Measurements from ENCODE around the gene FAM170B. TPM values are rescaled to one million over a fixed set of nuclear protein-coding genes. Genes with fewer than 3 reads are reported as not detected.
A peak's percentile ranks its signal among the peaks of the same experiment; 100 is the strongest.

The FAM170B gene
- total RNA-seq (not detected), polyA plus RNA-seq (not detected), total RNA-seq (0 reads per million in 6 experiments)

DNA sequence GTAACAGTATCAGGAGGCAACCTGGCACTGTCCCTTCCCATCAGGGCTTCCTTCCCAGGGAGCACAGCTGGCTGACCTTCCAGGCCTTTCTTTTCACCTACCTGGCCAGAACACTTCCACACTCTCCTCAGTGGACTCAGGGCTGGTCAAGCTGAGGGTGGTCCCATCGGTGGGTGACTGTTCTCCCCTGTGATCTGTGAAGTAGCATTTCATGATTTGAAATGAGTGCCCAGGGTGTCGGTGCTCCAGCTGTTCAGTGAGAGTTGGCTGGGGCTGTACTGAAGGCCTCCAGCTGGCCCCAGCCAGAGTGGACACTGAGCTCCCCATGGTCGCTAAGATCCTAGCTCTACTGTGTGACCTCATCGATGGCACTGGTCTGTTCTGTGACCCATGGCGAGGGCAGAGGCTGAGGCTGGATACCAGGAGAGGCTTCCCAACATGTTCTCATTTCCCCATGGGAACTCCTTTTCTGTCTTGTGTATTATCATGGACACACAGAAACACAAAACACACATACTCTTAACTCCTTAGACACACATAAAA, at the start of gene FAM170B:
Gene FAM170B, minus strand, starts transcription at position 316 of the 543 bp plus-strand sequence. Its CDS starts 103 bp downstream, at position 213.
- Mint-ChIP-seq H3K36me3 (no peaks in the 10 kb centered on the region), H3K4me3 (no peak within 1 kb of the TSS), H3K9me3 (peaks cover 0 to 10% (median 2%) of the 10 kb centered on the region in 9 donors), H3K27ac (no peak within 1 kb of the TSS), H3K4me1 (peaks cover 0 to 22% (median 0%) of the 10 kb centered on the region in 4 donors), H3K27me3 (peaks cover 7 to 33% (median 25%) of the 10 kb centered on the region in 5 donors)
- POLR2A ChIA-PET = no interaction called here
- DNase-seq = no peak
- ATAC-seq = no peak

DNA sequence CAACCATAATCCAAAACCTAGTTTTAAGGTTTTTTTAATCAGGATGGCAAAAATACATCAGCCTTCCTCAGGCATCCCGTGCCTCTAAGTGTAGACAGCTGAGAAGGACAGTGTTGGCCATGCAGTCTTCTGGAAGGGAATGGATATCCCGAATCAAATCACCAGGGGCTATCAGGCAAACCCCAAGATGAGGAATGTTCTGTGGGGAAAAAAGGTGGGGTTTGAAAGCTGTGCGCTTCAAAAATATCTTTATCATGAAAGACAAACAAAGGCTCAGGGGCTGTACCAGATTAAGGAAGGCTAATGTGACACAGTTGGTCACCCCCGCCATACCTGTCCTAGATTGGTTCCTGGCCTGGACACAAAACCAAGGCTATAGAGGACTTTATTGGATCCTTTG, 49.0 kb upstream of the FAM170B start:
- H3K4me1 Mint-ChIP-seq = peaks cover 2 to 63% (median 9%) of the 10 kb centered on the region in 4 donors
- H3K36me3 Mint-ChIP-seq = no peaks in the 10 kb centered on the region
- POLR2A ChIA-PET = no interaction called here
- no peak for ATAC-seq
- H3K27me3 Mint-ChIP-seq = peaks cover 0 to 10% (median 6%) of the 10 kb centered on the region in 5 donors
- no peak for DNase-seq
- H3K4me3 Mint-ChIP-seq = no peak overlapping the region
- H3K27ac Mint-ChIP-seq = no peak overlapping the region
- H3K9me3 Mint-ChIP-seq = no peaks in the 10 kb centered on the region

DNA sequence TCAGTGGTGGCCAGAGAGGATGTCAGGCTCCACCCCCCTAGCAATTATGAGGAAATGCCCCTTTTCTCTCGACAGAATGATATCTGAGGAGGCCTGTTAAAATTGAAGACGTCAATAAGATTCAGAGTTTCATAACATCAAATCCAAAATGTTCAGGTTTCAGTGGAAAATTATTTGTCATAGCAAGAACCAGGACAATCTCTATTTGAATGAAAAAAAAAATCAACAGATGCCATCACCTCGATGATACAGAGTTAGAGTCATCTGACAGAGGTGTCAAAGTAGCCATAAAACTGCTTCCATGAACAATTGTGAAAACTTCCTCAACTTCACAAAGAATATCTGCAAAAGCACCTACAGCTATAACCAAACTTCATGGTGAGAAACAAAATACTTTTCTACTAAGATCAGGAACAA, 46.6 kb upstream of the FAM170B start:
- POLR2A ChIA-PET = no interaction called here
- Mint-ChIP-seq H3K4me1 (peaks cover 2 to 59% (median 9%) of the 10 kb centered on the region in 4 donors), H3K27ac (peak overlapping the region in 1 of 10 donors; percentile 11), H3K9me3 (peaks cover 0 to 2% (median 0%) of the 10 kb centered on the region in 9 donors), H3K36me3 (no peaks in the 10 kb centered on the region), H3K4me3 (peak overlapping the region in 1 of 10 donors; percentile 9), H3K27me3 (peaks cover 0 to 8% (median 0%) of the 10 kb centered on the region in 5 donors)
- no peak for ATAC-seq
- DNase-seq = no peak

DNA sequence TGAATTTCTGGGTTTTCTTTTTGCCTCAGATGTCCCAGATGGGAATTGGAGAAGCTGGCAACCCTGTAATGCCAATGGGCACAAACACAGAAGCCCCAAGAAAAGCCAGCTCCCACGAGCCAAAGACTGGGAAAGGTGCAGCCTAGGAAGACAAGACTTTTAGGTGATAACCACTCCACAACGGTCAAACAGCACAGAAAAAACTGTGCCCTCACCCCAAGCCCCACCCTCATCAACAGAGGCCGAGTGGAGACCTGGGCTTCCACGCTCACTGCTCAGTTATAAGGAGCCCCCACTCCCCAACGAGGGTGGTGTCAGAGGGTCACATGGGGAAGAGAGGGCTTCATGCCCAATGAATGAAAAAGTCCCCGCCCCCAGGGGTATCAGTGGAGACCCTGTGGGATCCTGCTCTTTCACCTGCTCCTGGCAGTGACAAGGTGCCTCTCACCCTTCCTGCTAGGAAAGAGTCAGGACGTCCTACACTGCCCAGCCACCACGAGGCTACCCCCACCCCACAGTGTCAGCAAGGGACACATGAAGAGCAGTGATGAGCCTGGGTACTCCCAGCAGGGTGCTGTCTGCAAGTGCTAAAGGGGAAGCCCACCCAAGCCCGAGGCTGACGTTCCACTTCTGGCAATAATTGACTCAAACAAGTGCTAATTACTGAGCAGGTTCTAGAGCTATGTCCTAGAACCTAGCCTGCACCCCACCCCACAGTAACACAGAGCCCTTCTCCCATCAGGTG, 46.0 kb upstream of the FAM170B start:
- H3K27me3 Mint-ChIP-seq = peaks cover 0 to 10% (median 4%) of the 10 kb centered on the region in 5 donors
- ATAC-seq (no peak), DNase-seq (no peak)
- peak overlapping the region in 1 of 10 donors; percentile 5 for H3K4me3 Mint-ChIP-seq
- peak overlapping the region in 1 of 10 donors; percentile 11 for H3K27ac Mint-ChIP-seq
- peaks cover 0 to 2% (median 0%) of the 10 kb centered on the region in 9 donors for H3K9me3 Mint-ChIP-seq
- POLR2A ChIA-PET = no interaction called here
- H3K36me3 Mint-ChIP-seq = no peaks in the 10 kb centered on the region
- H3K4me1 Mint-ChIP-seq = peaks cover 2 to 58% (median 9%) of the 10 kb centered on the region in 4 donors

DNA sequence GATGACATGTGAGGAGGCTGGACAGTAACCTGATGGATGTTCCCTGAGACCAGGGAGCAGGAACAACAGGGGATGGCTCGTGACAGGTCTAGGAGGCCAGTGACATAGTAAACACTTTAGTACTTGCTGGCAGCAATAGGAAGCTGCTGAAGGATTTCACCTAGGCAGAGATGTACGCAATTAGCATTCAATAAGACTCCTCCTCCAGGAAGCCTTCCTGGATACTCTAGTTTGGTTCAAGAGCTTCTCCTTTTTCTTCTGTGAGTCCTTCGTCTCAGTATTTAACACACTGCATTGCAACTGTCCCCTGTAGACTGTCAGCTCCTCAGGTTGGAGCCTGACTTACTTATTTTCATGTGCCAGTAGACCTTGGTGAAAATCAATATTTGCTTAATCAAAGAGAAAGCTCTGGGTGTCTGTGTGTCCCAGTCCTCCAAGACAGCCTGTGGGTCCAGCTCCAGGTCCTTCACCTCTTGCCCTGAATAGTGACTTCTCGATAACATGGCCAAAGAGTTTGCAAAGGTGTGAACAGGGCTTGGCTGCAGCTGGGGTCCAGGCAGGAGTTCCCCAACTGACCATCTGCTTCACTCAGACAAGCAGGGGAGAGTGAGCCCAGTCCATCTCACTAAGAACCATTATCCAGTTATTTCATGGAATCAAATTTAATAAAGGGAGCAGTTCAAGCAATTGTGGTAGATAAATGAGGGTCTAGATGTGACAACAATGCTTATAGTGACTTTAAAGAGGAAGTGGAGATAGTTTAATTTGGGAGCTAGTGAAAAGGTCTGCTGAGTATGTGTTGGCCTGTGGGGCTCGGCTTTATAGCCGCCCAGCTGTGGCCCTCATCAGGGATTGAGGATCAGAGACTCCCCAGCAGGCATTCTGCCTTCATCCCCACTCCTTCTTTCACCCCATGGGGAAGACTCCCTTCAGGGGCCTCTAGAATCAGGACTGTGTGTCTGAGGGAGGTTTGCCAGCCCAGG, 45.0 kb upstream of the FAM170B start:
- ATAC-seq = no peak
- DNase-seq = no peak
- Mint-ChIP-seq H3K9me3 (peaks cover 0 to 2% (median 0%) of the 10 kb centered on the region in 9 donors), H3K27ac (peak overlapping the region in 2 of 10 donors; percentile 5 to 86), H3K4me1 (peaks cover 0 to 57% (median 5%) of the 10 kb centered on the region in 4 donors), H3K27me3 (peaks cover 0 to 13% (median 7%) of the 10 kb centered on the region in 5 donors), H3K36me3 (no peaks in the 10 kb centered on the region), H3K4me3 (peak overlapping the region in 1 of 10 donors; percentile 12)
- POLR2A ChIA-PET = no interaction called here

DNA sequence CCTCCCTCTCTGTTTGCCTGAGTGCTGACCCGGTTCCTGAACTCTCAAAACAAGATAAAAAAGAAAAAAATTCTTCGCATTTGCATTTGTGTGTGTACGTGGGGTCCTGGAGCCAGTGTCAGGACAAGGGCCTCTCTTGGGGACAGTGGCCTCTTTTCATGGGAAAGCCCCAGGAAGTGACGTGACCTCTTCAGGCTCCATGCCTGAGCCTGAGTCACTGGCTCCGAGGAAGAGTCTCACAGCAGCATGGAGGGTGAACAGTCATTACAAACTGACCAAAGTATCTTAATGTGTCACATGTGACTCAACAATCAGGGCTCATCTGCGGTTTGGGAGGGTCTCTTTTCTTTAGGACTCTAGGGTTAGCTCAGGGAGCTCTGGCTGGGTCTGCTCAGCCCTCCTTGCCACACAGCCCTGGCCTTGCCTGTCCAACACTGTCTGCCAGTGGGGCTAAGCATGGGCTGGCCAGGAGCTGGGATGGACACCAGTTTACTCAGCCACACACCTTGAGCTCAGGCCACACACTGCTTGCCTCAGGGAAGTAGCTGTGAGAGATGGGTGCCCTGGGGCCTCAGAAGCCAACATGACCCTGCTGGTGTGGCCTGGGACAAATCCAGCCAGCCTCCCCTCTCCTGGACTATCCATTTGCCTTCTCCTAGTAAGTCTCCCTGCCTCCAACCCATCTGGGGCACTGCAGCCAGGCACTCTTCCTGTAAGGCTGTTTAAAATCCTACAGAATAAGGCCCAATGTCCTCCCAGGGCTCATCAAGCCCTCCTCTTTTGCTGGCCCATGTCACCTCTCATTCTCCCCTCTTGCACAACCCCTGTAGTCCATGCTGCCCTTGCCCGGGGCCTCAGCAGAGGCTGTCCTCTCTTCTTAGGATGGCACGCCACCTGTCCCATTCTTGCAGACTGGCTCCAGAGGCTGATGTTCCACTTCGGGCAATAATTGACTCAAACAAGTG, 43.9 kb upstream of the FAM170B start:
- Mint-ChIP-seq H3K27me3 (peaks cover 0 to 13% (median 11%) of the 10 kb centered on the region in 5 donors), H3K9me3 (peaks cover 0 to 2% (median 0%) of the 10 kb centered on the region in 9 donors), H3K4me3 (peak overlapping the region in 2 of 10 donors; percentile 60 to 67), H3K27ac (peak overlapping the region in 2 of 10 donors; percentile 23 to 86), H3K4me1 (peaks cover 0 to 56% (median under 1%) of the 10 kb centered on the region in 4 donors), H3K36me3 (no peaks in the 10 kb centered on the region)
- ATAC-seq (no peak), DNase-seq (no peak)
- POLR2A ChIA-PET = no interaction called here

DNA sequence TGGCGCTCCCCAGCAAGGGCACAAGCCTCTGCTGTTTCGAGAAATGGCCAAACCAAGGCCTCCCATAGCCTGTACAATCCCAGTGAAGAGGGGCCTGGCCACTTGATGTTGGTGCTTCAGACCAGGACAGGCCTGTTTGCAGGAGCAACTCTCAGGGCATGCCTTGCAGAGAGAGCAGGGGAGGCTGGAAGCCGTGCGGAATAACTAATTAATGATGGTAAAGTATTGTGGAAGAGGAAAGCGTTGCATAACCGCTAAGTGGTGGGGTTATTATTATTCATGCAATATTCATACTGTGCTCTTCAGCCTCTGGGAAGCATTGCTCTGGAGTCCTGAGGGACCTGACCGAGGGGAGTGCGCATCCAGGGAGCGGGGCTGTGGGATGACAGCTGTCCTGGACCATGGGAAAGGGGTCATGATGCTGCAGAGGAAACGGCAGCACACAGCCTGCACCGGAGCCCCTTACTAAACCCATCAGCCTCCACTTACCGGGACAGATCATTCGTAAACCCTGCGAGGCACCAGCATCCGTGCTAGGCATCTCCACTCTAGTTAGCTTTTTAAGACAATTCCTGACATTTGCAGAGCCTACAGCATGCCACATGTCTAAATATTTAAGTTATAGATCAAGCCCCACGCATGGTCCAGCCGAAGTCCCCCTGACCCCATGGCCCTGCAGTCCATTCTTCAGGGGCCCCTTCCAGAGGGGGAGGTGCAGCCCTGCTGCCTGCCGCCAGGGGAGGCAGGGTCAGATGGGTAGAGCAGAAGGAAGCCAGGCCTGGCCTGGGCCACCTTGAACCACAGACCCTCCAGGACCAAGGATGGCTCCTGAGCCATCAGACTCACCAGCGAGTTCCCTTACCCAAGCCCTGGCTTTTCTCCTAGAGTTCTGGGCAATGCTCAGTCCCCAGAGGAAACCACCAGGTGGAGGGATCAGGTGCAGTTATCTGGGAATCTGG, 42.8 kb upstream of the FAM170B start:
- Mint-ChIP-seq H3K27ac (peak overlapping the region in 2 of 10 donors; percentile 33 to 86), H3K4me1 (peaks cover 0 to 53% (median under 1%) of the 10 kb centered on the region in 4 donors), H3K4me3 (no peak overlapping the region), H3K9me3 (peaks cover 0 to 2% (median 0%) of the 10 kb centered on the region in 9 donors), H3K36me3 (no peaks in the 10 kb centered on the region), H3K27me3 (peaks cover 0 to 12% (median 10%) of the 10 kb centered on the region in 5 donors)
- DNase-seq = no peak
- POLR2A ChIA-PET = no interaction called here
- ATAC-seq = no peak

DNA sequence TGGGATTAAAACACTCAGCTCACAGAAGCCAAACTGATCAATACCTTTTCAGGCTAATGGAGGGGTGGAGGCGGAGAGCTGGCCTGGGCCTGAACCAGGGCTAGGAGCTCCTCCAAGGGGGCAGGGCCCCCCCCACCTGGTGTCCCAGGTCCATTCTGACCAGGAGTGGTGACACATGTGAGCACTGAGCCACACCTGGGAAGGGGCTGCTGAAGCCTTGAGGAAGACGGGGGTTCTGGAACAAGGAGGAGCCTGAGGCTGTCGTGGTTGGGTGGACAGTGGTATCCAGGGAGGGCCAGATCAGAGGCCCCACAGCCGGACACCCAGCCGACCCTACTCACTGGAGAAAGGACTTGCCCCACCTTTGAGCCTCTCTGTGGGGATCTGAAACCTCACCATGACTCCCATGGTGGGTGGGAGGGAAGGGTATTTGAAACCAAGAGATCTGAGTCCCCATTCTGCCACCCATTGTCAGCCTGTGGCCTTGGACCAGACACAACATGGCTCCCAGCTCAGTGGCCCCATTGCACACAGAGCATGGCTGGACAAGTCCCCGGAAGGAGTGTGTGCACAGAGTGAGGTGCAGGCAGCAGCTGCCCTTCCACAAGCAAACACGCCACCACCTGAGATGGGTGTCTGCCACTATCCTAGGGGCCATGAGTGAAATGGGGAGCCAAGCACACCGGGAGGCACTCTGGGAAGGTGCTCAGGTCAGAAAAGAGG, 41.9 kb upstream of the FAM170B start:
- H3K27me3 Mint-ChIP-seq = peaks cover 0 to 12% (median 10%) of the 10 kb centered on the region in 5 donors
- H3K4me3 Mint-ChIP-seq = no peak overlapping the region
- no peak overlapping the region for H3K27ac Mint-ChIP-seq
- POLR2A ChIA-PET = no interaction called here
- H3K9me3 Mint-ChIP-seq = peaks cover 0 to 2% (median 0%) of the 10 kb centered on the region in 9 donors
- ATAC-seq (no peak), DNase-seq (no peak)
- peaks cover 0 to 49% (median under 1%) of the 10 kb centered on the region in 4 donors for H3K4me1 Mint-ChIP-seq
- H3K36me3 Mint-ChIP-seq = no peaks in the 10 kb centered on the region

DNA sequence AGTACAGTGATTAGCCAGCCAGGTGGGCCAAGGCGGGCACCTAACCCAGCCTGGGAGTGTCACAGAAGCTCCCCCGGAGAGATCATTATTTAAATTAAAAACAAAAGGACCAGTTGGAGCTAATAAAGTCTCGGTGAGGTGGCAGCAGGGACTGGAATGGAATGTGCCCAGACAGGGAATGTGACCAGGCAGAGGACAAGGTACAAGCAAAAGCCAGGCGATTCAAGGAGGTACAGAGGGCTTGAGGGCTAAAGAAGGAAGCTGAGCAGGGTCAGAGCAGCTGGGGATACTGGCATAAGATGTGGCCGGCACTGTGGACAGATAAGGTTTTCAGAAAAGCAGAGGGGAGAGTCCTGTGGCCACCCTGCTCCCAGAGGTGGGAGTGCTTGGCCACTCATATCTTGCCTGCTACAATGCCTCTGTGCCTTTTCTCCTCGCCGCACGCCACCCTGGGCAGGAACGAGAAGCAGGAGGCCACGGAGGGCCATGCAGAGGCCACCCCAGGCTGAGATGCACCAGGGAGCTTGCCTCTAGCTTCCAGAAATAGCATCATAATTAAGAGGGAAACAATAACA, 41.2 kb upstream of the FAM170B start:
- Mint-ChIP-seq H3K4me3 (no peak overlapping the region), H3K4me1 (peaks cover 0 to 41% (median 0%) of the 10 kb centered on the region in 4 donors), H3K27ac (no peak overlapping the region), H3K36me3 (no peaks in the 10 kb centered on the region), H3K27me3 (peaks cover 0 to 12% (median 10%) of the 10 kb centered on the region in 5 donors), H3K9me3 (peaks cover 0 to 2% (median 0%) of the 10 kb centered on the region in 9 donors)
- POLR2A ChIA-PET = no interaction called here
- ATAC-seq (no peak), DNase-seq (no peak)

Data from naive thymus-derived CD8-positive, alpha-beta T cell (primary cell).